ENCODE measurements around the gene LRRC40.
"Not testable (repeated sequence)": the region's sequence is repeated elsewhere in the genome, so short reads cannot be mapped to it uniquely, and the experiment has no call there.

Gene LRRC40

DNA sequence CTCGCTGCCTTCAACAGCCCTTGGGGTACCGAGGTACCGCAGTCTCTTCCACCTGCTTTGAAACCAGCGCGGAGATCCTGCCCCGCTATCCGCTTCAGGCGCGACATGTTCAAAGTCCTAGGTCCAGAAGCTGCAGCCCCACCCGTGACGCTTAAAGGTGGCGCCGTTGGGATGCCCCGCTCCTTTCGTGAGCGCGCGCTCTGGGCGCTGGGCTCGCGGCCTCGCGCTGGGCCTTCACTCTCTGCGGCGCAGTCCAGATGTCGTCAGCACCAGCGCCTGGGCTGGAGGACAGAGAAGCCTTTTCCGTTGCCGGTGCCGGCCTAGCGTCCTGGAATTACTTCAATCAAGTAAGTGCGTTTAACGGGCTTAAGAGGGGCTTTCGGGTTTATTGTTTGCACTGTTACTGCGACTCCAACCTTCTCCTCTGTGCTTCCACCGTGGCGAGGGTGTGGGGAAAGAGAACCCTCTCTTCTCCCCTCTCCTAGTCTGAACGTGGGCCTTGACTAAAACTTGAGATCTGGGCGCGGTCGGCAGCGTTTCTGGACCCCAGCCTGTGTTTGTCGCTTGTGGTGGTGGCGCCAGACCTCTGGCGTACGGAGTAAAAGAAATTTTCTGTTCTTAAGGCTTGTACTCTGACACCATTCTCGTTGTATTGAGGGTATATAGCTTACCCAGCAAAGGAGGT is at the start of gene LRRC40:
LRRC40 (minus strand) TSS at position 146 of the 685 bp plus-strand sequence; CDS start at position 107, 39 bp downstream.
- DNase-seq, result peak; percentile 97 to 99 (median 98)

DNA sequence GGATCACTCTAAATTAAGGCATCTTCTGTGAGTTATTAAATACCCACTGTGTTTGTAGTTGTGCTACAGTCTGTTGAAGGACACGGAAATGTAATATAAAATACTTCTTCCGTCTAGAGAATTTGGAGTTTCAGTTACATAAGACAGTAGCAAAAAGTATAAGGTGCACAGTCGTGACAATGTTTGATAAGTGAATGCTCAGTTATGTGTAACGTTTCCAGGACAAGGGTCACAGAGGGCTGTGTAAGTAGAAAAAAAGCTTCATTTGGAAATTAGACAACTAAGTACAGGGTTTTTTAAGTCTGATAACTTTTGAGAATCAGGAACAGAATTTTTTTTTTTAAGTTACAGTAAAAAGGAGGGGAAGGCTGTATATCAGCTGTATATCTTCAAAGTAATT is 43.4 kb upstream of the LRRC40 start:
- DNase-seq, result no peak

DNA sequence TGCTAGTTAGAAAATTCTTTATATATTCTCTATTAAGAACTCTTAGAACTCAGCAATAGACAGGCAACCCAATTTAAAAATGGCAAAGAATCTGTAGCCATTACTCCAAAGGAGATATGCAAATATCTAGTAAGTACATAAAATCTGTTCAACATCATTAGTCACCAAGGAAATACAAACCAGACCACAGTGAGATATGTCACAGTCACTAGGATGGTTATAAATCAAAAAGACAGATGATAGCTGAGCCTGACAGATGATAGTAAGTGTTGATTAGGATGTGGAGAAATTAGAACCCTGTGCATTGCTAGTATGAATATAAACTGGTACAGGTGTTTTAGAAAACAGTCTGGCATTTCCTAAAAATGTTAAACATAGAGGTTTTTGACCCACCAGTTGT is 42.4 kb upstream of the LRRC40 start:
- DNase-seq, result no peak

DNA sequence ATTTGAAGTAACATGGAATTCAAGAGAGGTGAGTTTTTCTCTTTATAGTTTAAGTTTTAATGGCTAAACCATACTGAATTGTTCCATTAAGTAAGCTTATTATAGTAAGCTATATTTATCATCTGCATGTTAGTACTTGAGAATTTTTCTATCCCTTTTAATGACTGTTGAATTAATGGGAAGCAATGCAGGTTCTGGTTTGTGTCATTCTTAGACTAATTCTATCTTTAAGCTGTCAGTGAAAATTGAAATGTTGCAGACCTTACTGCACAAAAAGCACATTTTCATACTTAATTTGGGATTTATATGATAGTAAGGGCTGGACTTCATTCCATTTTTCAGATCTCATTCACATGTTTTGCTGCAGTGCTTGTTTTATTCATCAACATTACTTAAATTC is 41.7 kb upstream of the LRRC40 start:
- no peak for DNase-seq

DNA sequence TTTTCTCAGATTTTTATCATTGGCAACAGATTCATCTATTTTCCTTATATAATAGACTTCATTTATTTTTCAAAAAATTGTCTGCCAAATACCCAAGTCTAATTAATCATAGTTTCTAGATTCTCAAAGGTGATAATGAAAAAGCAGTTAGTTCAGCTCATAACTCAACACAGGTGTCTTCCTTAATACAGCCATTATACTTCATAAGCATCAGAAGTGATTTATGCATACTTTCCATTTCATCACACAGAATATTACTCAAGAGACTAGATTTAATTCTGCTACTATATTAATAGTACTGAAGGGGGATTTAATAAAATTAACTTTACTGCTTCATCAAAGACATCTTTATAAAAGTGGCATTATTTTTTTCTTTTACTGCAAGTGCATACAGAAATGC is 34.6 kb upstream of the LRRC40 start:
- no peak for DNase-seq

DNA sequence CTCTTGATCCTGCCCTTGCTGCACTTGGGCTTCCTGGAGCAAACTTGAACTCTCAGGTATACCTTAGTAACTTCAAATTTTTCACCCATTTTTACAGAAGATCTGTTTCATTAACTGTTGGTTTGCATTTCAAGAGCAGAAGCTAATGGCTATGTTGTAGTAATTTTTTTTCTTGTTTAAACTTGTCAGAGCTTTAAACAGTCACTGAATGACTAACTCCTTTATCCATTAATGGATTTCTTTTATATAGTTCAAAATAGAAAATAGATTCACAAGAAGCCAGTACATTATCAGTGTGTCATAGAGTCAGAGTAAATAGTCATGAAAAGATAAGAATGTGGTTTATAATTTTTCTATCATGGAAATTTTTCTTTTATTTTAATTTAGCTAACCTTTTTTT is 29.4 kb upstream of the LRRC40 start:
- DNase-seq, result no peak

DNA sequence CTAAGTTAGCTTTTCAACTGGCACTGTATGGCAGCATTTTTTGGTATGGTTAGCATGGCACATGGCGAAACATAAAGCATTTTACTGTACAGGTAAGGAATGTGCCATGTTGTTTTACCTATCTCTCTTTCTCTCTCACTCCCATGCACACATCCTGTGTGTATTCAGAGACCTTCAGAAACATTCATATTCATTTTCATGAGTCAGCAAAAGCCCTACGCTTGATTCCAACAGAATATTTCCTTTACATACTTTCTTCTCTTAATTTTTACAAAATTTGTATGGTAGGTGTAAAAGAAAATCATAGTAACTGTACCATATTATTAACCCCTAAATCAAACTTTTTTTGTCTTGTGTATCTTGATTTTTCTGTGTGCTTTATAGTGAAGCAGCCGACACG is 26.1 kb upstream of the LRRC40 start:
- no peak for DNase-seq

DNA sequence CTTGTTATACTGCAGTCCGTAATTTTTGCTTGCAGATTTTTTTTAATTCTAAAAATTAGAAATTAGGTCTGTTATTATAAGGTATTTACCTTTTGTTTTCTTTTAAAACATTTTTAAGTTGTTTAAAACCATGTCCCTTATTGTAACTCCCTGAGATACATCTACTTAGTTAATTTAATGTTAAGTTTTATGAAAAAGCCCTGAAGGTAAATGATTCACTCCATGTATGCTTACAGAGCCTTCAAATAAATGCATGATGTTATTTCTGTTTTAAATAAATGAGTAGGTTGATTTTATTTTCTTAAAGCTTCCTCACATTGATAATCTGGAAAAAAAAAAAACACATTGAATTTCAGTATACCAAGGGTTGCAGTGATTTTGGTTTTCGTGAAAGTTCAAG is 23.3 kb upstream of the LRRC40 start:
- no peak for DNase-seq

DNA sequence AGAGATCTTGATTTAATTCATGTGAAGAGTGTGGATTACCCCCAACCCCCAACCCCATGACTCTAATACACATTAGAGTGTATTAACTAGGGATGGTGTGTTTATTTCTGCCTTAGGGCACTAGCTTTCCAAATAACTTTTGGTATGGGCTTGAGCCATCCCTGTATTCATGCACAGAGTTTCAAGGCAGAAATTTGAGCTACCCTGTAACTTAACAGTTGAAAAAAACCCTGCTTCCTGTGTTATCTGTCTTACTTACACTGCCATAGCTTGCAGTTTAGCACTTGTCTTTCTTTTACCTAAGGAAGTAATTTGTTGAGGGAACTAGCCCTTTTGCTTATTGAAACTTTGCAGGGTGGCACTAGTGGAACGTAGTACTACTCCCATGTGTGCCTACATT is 22.1 kb upstream of the LRRC40 start:
- no peak for DNase-seq

DNA sequence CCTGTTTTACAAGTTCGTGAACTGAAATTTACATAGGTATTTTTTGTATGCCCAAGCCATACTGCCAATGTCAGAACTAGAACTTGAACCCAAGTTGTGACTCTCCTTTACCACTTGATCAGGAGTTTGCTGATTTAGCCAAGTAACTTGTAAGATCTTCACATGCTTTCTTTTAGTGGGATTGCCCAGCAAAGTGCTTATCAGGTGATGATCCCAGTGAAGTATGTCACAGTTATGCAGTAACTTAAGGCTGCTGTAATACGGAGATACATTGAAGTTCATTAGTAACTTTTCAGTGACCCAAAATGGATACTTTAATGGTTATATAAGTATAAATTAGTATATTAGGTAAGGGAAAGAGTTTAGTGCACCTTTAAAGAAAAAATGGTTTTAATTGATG is 19.6 kb upstream of the LRRC40 start:
- DNase-seq, result no peak

DNA sequence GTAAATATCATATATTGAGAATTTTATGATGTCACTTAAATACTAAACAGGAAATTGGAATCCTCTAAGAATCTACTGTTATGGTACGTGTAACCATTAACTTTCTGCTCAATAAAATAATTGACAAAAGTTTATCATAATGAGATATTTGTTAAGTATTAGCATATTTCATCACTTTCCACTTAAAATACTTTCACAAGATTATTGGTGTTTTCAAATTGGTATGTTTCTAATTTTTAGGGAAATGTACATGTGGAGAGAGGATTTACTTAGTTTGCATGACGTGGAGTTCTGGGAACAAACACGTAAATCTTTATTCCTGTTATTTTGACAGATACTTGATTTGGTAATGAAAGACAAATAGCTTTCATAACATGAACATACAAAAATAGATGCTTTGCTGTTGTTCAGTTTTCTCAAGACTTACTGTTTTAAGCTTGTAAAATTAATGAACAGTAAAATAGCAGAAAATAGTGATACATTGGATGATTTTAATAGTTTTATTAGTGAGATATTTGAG is 17.4 kb upstream of the LRRC40 start:
- peak in 2 of 3 donors; percentile 18 to 45 for DNase-seq

DNA sequence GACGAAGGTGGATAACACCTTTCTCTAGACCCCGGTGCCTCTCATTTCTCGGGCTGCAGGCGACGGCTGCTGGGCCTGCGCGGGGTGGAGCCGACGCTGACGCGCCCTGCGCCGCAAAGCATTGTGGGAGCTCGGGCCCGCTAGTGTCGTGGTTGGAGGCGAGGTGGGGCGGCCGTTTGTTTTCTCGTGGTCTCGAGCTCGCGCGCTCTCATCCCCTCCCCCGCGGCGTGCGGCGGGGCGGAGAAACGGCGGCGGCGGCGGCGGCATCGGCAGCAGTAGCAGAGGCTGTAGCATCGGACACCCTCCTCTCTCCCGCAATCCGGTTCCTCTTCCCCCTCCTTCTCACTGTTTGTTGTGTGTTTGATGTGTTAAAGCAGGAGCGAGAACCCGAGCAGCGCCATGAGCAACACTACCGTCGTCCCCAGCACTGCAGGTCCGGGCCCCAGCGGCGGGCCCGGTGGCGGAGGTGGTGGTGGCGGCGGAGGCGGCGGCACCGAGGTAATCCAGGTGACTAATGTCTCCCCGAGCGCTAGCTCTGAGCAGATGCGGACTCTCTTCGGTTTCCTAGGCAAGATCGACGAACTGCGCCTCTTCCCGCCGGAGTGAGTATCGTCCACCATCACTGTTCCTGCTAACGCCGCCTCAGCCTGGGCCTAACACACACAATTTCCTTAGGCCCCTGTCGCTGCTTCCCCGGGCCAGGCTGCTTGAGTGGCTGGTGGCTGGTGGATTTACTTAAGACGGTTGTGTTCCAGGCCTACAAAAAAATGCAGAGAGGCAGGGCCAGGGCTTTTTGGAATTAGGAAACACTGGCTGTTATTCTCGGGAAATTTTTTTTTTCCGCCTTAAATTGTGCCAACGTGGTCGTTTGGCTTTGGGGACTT is 16.1 kb upstream of the LRRC40 start, which contains the start of gene SRSF11:
SRSF11 (plus strand) TSS at position 143 of the 884 bp plus-strand sequence; CDS start at position 400, 257 bp downstream.
- DNase-seq, result peak; percentile 94 to 98 (median 97)

DNA sequence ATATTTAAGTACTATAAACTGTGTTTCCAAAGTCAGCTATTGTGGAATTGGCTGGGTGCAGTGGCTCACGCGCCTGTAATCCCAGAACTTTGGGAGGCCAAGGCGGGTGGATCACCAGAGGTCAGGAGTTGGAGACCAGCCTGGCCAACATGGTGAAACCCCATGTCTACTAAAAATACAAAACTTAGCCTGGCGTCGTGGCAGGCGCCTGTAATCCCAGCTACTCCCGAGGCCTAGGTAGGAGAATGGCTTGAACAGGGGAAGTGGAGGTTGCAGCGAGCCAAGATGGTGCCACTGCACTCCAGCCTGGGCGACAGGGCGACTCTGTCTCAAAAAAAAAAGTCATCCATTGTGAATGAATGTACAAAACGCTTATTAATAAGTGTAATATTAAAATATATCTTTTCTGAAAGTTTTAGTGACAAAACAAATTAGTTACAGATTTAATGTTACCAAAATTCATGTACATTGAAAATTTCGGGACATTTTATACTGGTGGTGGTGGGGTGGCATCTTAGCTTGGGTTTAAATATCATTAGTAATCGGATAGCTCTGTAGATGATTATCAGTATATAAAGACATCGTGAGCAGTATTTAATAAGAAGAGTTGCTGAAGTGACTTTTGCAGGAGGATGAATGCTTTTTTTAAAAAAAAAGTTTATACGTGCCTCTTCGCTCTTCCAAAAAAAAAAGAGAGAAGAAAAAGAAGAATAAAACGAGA is 15.3 kb upstream of the LRRC40 start:
- no peak for DNase-seq

DNA sequence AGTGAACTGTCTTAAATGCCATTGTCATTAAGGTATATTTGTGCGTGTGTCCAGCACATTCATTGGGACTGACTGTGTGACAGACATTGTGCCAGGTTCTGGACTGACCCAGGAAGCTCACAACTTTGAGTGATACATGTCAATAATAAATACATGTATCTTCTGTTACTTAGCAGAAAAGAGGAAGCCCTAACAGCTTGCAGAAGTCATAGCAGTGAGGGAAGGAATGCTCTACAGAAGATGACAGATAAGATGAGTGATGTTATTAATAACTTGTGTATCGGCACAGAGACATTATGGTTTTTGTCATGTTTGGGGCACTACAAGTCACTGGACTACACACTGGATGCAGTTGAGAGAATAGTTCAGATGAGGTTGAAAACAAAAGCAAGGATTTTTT is 14.6 kb upstream of the LRRC40 start:
- peak; percentile 22 to 56 (median 51) for DNase-seq

DNA sequence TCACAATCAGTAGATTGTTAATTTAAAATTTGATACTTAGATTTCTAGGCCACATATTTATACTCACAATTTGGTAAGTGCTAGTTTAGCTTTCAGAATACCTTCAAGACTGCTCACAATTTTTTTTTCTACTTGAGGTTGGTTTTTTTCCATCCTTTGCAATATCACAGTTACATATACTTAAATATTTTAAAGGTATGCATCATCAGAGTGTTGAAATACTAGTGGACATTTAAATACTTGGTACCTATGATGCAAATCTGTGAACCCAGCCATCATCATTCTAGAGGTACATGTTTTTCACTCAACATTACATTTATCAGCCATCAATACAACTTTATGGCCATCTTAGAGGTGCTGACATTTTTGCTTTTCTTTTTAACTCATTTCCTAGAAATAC is 6.2 kb upstream of the LRRC40 start:
- DNase-seq, result no peak

DNA sequence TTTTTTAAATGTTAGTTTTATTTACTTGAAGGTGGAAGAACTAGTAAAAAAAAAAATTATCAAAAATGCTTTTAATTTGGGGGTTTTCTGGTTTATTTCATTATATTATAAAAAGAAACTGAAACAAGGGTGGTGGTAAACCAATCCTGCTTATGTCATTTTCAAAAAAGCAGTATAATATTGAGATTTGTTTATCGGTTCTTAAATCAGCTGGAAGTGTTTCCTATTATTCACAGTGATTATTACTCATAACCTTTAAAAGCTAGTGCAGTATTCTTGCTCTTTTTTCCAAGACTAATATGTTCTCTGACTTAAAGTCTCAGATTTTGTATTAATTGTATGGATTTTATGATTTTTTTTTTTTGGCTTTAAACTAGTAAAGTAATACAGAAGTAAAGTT is 5.4 kb upstream of the LRRC40 start:
- peak in 2 of 3 donors; percentile 20 to 35 for DNase-seq

DNA sequence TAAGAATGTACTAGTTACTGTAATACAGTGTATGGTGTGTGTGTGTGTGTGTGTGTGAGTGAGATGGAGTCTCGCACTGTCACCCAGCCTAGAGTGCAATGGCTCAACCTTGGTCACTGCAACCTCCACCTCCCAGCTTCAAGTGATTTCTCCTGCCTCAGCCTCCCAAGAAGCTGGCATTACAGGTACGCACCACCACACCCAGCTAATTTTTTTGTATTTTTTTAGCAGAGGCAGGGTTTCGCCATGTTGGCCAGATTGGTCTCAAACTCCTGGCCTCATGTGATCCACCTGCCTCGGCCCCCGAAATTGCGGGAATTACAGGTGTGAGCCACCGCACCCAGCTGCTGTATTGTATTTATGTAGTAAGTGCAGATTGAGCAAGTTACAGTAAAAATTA is 2.9 kb upstream of the LRRC40 start:
- DNase-seq, result no peak

DNA sequence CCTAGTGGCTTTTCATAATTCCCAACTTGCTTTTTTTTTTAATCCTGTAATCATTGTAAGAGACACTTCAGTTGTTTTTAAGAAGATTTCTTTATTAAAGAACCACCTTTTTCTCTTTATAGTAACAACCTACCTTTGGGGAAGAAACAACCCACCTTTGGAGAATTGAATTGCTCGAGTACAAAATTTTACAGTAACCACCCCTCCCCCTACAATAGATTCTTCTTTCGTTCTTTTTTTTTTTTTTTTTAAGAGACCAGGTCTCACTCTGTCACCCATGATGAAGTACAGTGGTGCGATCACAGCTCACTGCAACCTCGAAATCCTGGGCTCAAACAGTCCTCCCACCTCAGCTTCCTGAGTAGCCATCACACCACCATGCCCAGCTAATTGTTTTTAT is 2.1 kb upstream of the LRRC40 start:
- DNase-seq, result no peak

DNA sequence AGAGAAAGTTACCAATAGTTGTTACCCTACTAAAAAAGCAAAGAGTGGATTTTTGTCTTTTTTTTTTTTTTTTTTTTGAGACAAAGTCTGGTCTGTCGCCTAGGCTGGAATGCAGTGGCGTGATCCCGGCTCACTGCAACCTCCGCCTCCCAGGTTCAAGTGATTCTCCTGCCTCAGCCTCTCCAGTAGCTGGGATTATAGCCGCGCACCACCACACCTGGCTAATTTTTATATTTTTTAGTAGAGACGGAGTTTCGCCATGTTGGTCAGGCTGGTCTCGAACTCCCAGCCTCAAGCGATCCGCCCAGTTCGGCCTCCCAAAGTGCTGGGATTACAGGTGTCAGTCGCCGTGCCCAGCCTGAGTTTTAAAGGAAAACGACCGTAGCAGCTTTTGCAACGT is 1.5 kb upstream of the LRRC40 start:
- not testable (repeated sequence) for DNase-seq

DNA sequence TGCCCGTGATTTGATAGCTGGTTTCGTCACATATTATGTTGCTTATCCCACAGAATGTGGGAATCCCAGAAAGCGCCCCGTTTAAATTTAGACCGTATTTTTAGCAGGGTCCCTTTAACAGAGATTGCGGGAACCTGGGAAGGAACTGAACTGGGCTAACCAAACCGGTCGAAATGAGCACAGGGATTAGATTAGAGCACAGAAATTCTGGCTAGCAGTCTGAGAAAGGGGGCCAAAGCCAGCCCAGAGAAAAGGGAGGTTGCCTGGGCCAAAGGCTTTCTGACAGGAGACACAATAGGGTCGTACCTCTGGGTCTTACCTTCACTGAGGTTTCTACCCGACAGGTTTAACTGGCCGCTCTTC is 327 bp downstream of the LRRC40 start:
- DNase-seq, result peak; percentile 63 to 68 (median 66)

DNA sequence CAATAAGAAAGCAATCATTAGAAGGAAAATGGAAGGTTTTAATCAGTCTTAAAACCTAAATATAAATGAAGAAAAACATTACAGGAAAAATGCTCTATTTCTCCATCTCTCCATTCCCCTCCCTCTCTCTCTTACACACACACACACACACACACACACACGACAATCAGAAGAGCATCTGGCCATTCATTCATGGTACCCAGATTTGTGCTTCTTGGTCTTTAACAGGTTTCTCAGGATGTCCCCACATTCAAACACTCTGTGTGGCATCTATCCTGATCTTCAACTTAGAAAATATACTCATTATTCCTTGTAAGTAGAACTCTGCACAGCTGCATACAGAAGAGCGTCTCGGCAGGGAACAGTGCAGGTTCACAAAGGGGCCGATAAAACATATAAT is 779 bp downstream of the LRRC40 start:
- DNase-seq, result no peak

DNA sequence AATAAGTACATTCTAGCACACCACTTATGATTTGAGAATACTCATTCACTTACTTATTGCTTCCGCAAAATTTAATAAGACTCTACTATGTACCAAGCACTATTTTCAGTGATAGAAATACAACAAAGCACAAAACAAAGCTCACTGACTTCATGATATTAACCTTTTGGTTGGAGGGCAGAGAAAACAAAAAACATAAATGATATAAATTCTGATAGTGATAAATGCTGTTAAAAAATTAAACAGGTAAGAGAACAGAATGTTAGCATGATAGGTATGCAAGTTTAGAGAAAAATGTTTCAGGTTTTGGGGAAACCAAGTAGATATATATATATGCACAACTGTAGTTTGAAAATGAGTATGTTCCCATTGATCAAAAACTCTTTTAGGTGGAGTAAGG is 1.2 kb downstream of the LRRC40 start:
- no peak for DNase-seq

DNA sequence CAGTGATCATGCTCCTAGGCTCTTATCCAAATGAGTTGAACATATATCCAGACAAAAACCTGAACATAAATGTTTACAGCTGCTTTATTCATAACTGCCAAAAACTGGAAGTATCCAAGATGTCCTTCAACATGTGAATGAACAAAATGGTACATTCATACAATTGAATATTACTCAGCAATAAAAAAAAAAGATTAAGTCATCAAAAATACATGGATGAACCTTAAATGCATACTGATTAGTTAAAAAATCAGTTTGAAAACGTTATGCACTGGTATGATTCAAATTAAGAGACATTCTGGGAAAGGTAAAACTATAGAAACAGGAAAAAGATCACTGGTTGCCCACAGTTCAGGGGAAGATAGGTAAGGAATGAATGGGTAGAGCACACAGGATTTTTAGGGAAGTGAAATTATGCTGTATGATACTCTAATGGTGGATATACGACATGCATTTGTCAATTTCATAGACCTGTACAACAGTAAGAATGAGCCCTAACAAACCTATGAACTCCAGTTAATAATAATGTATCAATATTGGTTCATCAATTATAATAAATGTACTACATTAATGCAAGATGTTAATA is 3.1 kb downstream of the LRRC40 start:
- DNase-seq, result no peak
